ENCODE data around the gene MIA2. TPM values are rescaled to one million over a fixed set of nuclear protein-coding genes. Genes with fewer than 3 reads are reported as not detected.

Gene MIA2
- total RNA-seq, 1 experiment from 2014 or later: 15.0 TPM

GRCh38 chr14:39229222-39229543 is 4.5 kb upstream of the MIA2 start:
- Mint-ChIP-seq H3K9me3 (no peaks in the 10 kb centered on the region), H3K27ac (no peak overlapping the region), H3K36me3 (ENCODE audit: insufficient read depth in 1 of 3, low read depth in 3 of 3) (no peaks in the 10 kb centered on the region), H3K4me1 (peaks cover 3% of the 10 kb centered on the region in 2 experiments; a peak in 1 of 4 replicates), H3K4me3 (no peak overlapping the region), H3K27me3 (ENCODE audit: low read depth) (no peaks in the 10 kb centered on the region)
- Histone ChIP-seq H3K56ac (ENCODE audit: insufficient read length, low read depth, low read length) (no peak overlapping the region), H4K91ac (ENCODE audit: insufficient read length, low read depth, low read length) (no peak overlapping the region), H2BK12ac (ENCODE audit: insufficient read length, low read depth, low read length) (no peak overlapping the region), H3K9me3 (ENCODE audit: control insufficient read depth, low read depth, low read length) (no peaks in the 10 kb centered on the region), H3T11ph (ENCODE audit: low read length) (no peak overlapping the region), H2AFZ (ENCODE audit: low read length) (no peak overlapping the region), H2BK20ac (ENCODE audit: low read depth, low read length, poor library complexity, severe bottlenecking) (no peak overlapping the region), H2BK15ac (ENCODE audit: low read depth, low read length) (no peak overlapping the region), H2BK120ac (ENCODE audit: low read depth, low read length, poor library complexity, severe bottlenecking) (no peak overlapping the region), H4K20me1 (ENCODE audit: control insufficient read depth, insufficient read depth, insufficient read length) (no peaks in the 10 kb centered on the region), H3K4ac (ENCODE audit: low read depth, low read length) (no peak overlapping the region), H3K23me2 (ENCODE audit: insufficient read length, low read depth, low read length, poor library complexity, severe bottlenecking) (no peaks in the 10 kb centered on the region), H4K5ac (ENCODE audit: insufficient read length, low read depth, low read length) (no peak overlapping the region), H3K9ac (ENCODE audit: extremely low read depth, insufficient read length, low read length) (no peak overlapping the region), H4K8ac (replicated peaks; ENCODE audit: insufficient read length, low read depth, low read length) (no peak overlapping the region), H3K14ac (ENCODE audit: insufficient read depth, low read length) (no peak overlapping the region), H3K4me2 (ENCODE audit: insufficient read depth, insufficient read length, low read length) (no peak overlapping the region), H3K79me1 (ENCODE audit: insufficient read depth, low read depth, low read length, poor library complexity, severe bottlenecking) (no peaks in the 10 kb centered on the region), H2AK5ac (ENCODE audit: insufficient read length, low read length) (no peak overlapping the region), H3K4me1 (ENCODE audit: insufficient read depth, low read length) (no peaks in the 10 kb centered on the region), H3K23ac (ENCODE audit: insufficient read length, low read depth, low read length) (no peak overlapping the region), H2BK5ac (ENCODE audit: insufficient read length, low read length) (no peak overlapping the region), H3K79me2 (ENCODE audit: insufficient read depth, low read length) (no peaks in the 10 kb centered on the region), H3K27ac (ENCODE audit: insufficient read length, low read depth, low read length) (no peak overlapping the region), H3K27me3 (ENCODE audit: insufficient read depth, low read length) (no peaks in the 10 kb centered on the region), H3K18ac (ENCODE audit: insufficient read length, low read depth, low read length) (no peak overlapping the region)
- no peak for TF ChIP-seq CTCF (conservative IDR thresholded peaks at IDR 0.05)
- WGBS (ENCODE audit: extremely low coverage, insufficient read length, low lambda C conversion rate): no CpG with 5 or more reads among the region's 1 CpG
- DNase-seq: no peak
